ENCODE results near the gene KIAA1755.

DNA sequence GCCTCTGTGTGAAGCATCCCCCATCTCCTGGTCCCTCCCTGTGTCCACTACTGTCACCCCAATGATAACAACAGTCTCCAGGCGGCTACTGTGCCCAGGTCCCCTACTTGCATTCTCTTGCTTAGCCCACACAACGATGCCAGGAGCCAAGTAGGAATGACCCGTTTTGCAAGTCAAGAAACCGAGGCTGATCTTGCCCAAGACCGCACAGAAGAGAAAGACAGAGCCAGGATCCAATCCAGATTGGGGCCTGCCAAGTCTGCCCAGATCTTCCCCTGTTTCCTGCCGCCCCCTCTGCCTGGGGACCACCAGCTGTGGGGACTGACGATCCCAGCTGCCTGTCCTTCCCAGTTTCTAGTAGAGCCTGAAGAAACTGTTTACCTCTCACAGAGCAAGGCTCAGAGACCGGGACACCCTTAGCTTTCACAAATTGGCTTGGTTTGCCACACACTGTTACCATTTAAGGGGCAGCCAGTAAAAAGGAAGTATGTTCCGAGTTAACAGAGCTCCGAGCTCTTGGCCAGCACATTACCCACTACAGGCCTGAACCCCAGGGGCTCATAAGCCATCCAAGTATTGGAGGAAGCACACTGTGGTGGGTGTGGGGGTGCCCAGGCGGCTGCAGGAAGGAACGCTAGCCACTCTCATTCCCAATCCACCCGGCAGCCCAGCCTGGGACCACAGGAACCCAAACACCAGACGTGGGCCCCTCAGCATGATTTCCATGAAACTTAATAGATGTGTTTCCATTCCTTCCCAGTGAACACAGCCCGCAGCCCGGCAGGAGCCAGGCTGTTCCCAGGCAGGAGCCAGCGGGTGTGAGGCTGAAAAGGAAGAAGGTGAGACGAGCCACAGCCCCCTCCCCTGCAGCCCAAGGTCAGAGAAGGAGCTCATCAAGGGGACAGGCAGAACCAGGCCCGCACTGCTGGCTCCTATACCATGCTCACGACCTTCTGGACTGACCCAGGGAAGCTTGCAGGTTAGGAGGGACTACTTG lies 7.9 kb downstream of the KIAA1755 start:
- TF ChIP-seq POLR2AphosphoS5 (IDR thresholded peaks at IDR 0.05) (no peak), POLR2A (IDR thresholded peaks at IDR 0.05) (no peak)

All from spleen (tissue), 3 donors.